GM12872 (cell line): ENCODE data around the gene TMEM214.

ENCODE experiments used
- TF ChIP-seq, protein P1 (sequence below): IDR thresholded peaks from 3 replicates; pipeline ENCODE4 v1.5.1; 2011; ENCODE audit warnings: low read depth, mild to moderate bottlenecking, low read length, moderate library complexity; ENCODE audit not compliant: insufficient read depth

TMEM214 gene

DNA sequence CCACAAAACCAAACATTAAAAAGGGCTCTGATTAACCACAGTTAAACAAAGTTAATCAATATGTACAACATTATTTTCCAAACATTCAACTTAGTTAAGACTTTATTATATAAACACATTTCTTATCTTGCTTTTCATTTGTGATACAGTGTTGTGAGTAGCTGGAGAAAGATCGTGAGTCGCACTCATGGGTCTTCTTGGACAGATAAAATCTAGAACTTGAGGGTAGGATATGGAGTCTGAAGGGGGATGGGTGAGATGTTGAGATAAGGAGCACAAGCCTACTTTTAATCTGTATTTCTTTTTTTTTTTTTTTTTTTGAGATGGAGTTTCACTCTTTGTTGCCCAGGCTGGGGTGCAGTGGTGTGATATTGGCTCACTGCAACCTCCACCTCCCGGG is 22.6 kb upstream of the TMEM214 start:
- TF ChIP-seq, protein P1, sequence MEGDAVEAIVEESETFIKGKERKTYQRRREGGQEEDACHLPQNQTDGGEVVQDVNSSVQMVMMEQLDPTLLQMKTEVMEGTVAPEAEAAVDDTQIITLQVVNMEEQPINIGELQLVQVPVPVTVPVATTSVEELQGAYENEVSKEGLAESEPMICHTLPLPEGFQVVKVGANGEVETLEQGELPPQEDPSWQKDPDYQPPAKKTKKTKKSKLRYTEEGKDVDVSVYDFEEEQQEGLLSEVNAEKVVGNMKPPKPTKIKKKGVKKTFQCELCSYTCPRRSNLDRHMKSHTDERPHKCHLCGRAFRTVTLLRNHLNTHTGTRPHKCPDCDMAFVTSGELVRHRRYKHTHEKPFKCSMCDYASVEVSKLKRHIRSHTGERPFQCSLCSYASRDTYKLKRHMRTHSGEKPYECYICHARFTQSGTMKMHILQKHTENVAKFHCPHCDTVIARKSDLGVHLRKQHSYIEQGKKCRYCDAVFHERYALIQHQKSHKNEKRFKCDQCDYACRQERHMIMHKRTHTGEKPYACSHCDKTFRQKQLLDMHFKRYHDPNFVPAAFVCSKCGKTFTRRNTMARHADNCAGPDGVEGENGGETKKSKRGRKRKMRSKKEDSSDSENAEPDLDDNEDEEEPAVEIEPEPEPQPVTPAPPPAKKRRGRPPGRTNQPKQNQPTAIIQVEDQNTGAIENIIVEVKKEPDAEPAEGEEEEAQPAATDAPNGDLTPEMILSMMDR, result no peak

DNA sequence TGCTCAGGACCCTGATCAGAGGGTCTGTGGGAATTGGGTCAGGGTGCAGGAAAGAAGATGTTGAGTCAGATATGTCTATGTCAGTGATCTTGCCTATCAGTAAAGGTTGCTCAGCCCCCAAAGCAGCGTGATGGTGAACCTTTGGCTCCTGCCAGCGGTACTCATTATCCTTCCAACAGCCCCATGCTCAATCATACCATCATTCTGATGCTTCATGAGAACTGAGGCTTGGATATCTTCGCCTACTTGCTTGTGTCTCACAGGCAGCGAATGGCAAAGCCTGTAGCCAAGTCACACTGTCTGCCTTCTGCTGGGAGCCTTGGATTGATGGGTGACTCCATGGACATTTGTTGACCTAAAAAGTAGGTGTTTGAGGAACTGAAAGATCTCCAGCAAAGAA is 19.0 kb upstream of the TMEM214 start:
- TF ChIP-seq, protein P1, result no peak

DNA sequence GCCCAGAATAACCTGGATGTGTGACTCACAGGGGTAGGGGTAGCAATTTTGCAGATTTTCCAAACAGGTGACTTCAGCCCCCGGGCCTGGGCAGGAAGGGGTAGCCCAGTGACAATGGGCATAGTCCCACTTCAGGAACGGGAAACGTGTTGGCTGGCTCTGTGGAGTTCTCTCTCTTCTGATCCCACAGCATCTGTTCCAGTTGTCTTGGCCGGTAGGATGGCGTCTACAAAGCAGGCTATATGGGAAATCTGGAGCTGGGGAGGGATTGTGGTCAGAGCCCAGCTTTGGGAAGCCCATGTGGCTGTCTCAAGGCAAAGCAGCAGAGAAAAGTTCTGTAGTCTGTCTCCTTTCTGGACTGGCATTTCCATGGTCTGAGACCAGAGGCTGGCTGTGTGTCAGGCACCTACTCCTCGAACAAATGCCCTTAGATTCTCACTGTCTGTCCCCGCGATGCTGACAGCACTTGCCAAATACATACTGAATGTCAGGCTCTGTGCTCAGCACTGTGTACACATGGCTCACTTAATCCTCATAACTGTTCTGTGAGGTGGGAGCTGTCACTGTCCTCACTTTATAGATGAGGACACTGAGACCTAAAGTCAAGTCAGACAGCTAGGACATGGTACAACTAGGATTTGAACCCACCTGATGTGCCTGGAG is 17.9 kb upstream of the TMEM214 start:
- TF ChIP-seq, protein P1, result no peak

DNA sequence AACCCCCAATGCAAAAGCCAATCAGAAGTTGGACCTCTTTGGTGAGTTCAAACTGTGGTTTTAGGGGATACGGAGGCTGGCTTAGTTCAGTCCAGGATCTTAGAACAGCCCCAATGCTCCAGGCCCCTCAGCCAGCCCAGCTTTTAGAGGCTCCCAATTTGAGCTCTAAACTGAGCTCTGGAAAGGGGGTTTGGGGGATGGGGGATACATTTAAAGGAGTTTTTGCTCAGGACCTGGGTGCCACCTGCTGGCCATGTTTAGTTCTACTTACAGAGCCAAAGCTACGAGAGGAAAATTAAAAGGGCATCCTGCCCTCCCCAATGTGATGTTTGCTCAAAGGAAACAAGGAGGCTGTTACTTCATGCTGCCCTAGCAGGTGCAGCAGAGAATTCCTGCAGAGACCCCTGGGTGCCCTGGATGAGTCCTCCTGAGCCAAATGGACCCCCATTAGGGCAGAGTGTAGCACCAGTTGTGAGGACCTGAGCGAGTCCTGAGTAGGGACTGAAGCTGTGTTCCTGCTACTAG is 15.9 kb upstream of the TMEM214 start:
- TF ChIP-seq, protein P1, result peak; percentile 73

DNA sequence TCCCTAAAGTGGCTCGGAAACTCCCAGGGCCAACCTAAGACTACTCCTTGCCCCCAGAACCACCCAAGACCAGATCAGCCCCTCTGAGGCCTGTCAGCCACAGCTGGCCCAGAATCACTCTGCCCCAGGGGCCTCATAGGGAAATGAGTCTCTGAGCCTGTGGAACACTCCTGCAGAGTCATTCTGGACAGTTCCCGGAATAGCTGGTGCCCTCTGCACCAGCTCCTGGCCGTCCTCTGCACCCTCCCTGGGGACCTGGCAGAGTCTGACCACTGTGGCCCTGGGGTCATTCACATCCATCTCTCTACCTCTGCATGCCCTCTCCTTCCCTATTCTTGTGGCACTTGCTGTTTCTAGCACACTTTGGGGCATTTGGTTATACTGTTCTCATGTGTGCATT is 14.6 kb upstream of the TMEM214 start:
- TF ChIP-seq, protein P1, result no peak

DNA sequence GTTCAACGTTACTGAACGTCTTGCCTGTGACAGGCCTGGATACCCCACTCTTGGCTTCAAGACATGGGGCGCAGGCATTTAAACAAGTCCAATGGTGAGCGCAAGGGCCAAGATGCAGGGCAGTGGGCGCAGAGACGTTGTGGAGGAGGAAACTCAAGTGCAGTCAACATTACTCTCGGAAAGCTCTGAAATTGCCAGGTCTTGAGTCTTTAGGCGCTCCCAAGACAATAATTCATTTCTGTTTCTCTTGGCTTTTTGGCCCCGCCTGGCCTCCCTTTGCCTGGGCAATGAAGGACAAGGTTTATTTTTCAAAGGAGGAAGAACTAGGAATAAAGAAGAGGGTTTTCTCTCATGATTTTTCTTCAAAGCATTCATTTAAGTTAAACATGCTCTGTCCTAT is 13.3 kb upstream of the TMEM214 start:
- TF ChIP-seq, protein P1, result no peak

DNA sequence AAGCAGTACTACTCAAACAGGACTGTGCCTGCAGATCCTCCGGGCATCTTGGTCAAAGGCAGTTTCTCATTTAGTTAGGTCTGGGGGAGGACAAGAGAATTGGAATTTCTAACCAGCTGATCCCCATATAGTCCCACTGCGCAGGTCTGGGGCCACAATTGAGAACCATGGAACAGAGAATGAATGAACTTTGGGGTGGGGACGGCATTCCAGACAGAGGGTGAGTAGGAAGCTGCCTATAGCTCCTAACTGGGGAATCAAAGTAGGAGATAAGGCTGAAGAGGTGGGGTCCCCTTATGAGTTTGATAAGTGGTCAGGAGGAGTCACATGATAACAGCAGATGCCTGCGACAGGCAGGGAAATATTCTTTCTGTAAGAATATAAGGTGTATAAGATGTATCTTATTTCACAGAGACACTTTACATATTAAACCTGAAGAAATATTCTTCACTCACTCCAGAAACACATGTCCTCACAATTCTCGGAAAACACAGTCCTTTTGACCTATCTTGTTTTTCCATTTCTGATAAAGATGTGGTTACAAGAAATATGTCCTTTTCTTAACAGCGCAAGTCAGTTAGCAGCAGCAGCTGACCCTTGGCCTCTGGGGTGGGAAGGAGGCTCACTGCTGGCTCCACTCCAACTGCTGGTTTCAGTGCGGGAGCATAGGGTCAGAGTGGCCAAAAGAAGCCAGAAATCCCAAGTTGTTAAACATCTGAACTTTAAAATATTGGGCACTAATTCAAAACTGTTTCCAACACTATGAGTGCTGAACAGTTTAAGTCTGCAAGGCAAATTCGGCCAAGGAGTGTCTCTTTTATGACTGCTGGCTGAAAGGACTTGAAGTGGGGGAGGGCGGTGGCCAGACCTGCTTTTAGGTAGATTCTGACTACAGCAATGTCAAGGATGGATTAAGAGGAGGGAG is 12.6 kb upstream of the TMEM214 start:
- TF ChIP-seq, protein P1, result no peak
